Spleen (tissue), 11 donors: ENCODE data around the gene KIF6. TPM values are rescaled to one million over a fixed set of nuclear protein-coding genes. Genes with fewer than 3 reads are reported as not detected.

ENCODE experiments used
- DNase-seq: peaks from one replicate; pipeline ENCODE4 v3.0.0-alpha.2; 2020
- H3K27ac ChIP-seq, 8 donors: fragments of 200-600 bp; sonication (generic) in 7 of 8; 1 replicate in 4 of 8; 2 replicates in 4 of 8; pipeline versions ENCODE4 v1.5.0 to v1.8.0; 2016 to 2021; ENCODE audit warnings: inconsistent platforms in 4 of 8, mild to moderate bottlenecking in 4 of 8, moderate library complexity in 1 of 8
- H3K27me3 ChIP-seq, 7 donors: fragments of 200-600 bp; sonication (generic) in 6 of 7; replicated peaks in 1 of 7; 1 replicate in 4 of 7; 2 replicates in 3 of 7; pipeline versions ENCODE4 v1.5.0 to v1.8.0; 2016 to 2021; ENCODE audit warnings: inconsistent platforms in 3 of 7, mild to moderate bottlenecking in 1 of 7
- H3K36me3 ChIP-seq, 6 donors: fragments of 200-600 bp; sonication (generic) in 5 of 6; 1 replicate in 4 of 6; 2 replicates in 2 of 6; pipeline versions ENCODE4 v1.5.0 to v1.8.0; 2016 to 2021; ENCODE audit warnings: inconsistent platforms in 2 of 6
- H3K4me1 ChIP-seq, 6 donors: fragments of 200-600 bp; sonication (generic) in 5 of 6; 1 replicate in 3 of 6; 2 replicates in 3 of 6; pipeline versions ENCODE4 v1.5.0 to v1.8.0; 2016 to 2021; ENCODE audit warnings: inconsistent platforms in 3 of 6
- H3K4me3 ChIP-seq, 8 donors: fragments of 200-600 bp; sonication (generic) in 7 of 8; 1 replicate in 4 of 8; 2 replicates in 4 of 8; pipeline versions ENCODE4 v1.5.0 to v1.8.0; 2016 to 2021; ENCODE audit warnings: inconsistent platforms in 4 of 8, mild to moderate bottlenecking in 4 of 8, moderate library complexity in 2 of 8
- H3K9me3 ChIP-seq, 8 donors: fragments of 200-600 bp; sonication (generic) in 7 of 8; 1 replicate in 4 of 8; 2 replicates in 4 of 8; pipeline versions ENCODE4 v1.5.0 to v1.8.0; 2016 to 2021; ENCODE audit warnings: inconsistent platforms in 4 of 8
- POLR2A ChIP-seq, 3 donors: fragments of 450-650 bp; IDR thresholded peaks; one replicate each; pipeline ENCODE4 v1.5.1; 2017; ENCODE audit warnings: antibody characterized with exemption in 3 of 3, mild to moderate bottlenecking in 1 of 3
- POLR2AphosphoS5 ChIP-seq, 3 donors: sonication (generic); formaldehyde crosslinking; IDR thresholded peaks; one replicate each; pipeline ENCODE4 v1.5.1; 2017; ENCODE audit warnings: antibody characterized with exemption in 3 of 3
- WGBS, 5 donors: extraction: QIAGEN DNeasy Blood & Tissue Kit in 3 of 5; methylation state at CpG; one replicate each; pipeline versions ENCODE4 v1.1.5 to v1.1.7; 2013 to 2018; 5-methylcytosine and 5-hydroxymethylcytosine counted together
- intact Hi-C: fragments of 100-400 bp; cut with DNase I; formaldehyde crosslinking; loops from one replicate; pipeline ENCODE4 v1.15.0; 2023; ENCODE audit warnings: low total_unique reads
- polyA plus RNA-seq, 3 donors: library from polyadenylated mRNA; stranded (reverse); fragments of 200-250 nt; gene quantifications; one replicate each; pipeline ENCODE4 v1.2.1, GENCODE V29; 2013
- total RNA-seq, 7 donors: library from RNA; depleted of rRNA in 3 of 7; stranded (reverse); fragments of >200 nt in 3 of 7; fragmentation: NEBNext Ultra II Directional in 4 of 7; extraction: Animal tissue kit (Norgen Biotek cat#: 25700) in 4 of 7; gene quantifications; one replicate each; pipeline versions ENCODE4 v1.1.0 to v1.2.1, GENCODE V29; 2016 to 2021
- TF ChIP-seq, protein P1 (sequence below), 11 experiments: fragments of 200-600 bp in 7 of 11; fragments of 450-650 bp in 4 of 11; sonication (generic) in 4 of 11; IDR thresholded peaks in 8 of 11; conservative IDR thresholded peaks in 3 of 11; 1 replicate in 7 of 11; 2 replicates in 4 of 11; pipeline versions ENCODE4 v1.4.0 to v1.8.0; 2016 to 2021; ENCODE audit warnings: antibody characterized with exemption in 11 of 11, inconsistent platforms in 4 of 11, mild to moderate bottlenecking in 1 of 11
- donor health status: healthy with polysubstance abuse.
- donor health status: DM: no; HTN: no; CAD: no; lungs with moderate emphysema.
- donor health status: DM: no; HTN: no; CAD: no.
- donor health status: Bipolar disorder and iron deficiency.
- donor health status: healthy.
- donor health status: DM: no; HTN: no; CAD: no.
- donor health status: DM: yes; HTN: yes; CAD: no.

The KIF6 gene
- total and polyA plus RNA-seq, 10 donors, result 0.10 to 0.75 (median 0.24) TPM; not detected in 3

DNA sequence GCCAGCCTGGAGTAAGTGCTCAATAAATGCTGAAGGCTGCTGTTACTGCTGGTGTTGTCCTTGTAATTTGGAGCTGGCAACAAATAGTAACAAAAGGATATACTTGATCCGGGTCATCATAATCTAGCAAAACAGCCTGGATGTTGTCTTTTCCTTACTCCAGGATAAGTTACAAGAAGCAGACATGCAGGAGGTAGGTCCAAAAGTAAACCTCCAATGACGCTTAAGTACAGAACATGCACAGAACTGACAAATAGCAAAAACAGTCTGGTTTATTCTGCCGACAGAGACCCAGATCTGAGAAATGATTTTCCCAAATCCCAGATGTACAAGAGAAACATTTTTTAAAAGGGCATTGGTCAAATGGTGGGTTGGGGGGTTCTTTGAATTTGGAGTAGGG, 309.7 kb downstream of the KIF6 start:
- Histone ChIP-seq H3K27ac (no peak overlapping the region), H3K36me3 (no peaks in the 10 kb centered on the region), H3K27me3 (no peaks in the 10 kb centered on the region), H3K4me3 (no peak overlapping the region), H3K9me3 (no peaks in the 10 kb centered on the region), H3K4me1 (no peaks in the 10 kb centered on the region)
- TF ChIP-seq POLR2A (IDR thresholded peaks at IDR 0.05) (no peak), POLR2AphosphoS5 (IDR thresholded peaks at IDR 0.05) (no peak)
- TF ChIP-seq, protein P1, sequence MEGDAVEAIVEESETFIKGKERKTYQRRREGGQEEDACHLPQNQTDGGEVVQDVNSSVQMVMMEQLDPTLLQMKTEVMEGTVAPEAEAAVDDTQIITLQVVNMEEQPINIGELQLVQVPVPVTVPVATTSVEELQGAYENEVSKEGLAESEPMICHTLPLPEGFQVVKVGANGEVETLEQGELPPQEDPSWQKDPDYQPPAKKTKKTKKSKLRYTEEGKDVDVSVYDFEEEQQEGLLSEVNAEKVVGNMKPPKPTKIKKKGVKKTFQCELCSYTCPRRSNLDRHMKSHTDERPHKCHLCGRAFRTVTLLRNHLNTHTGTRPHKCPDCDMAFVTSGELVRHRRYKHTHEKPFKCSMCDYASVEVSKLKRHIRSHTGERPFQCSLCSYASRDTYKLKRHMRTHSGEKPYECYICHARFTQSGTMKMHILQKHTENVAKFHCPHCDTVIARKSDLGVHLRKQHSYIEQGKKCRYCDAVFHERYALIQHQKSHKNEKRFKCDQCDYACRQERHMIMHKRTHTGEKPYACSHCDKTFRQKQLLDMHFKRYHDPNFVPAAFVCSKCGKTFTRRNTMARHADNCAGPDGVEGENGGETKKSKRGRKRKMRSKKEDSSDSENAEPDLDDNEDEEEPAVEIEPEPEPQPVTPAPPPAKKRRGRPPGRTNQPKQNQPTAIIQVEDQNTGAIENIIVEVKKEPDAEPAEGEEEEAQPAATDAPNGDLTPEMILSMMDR (IDR thresholded peaks at IDR 0.05 in 8 of 11, conservative IDR thresholded peaks at IDR 0.05 in 3 of 11), result no peak
- intact Hi-C loops, result no loop called here
- no peak for DNase-seq
- 87 to 92% (median 90%) methylated on average over 3 of the region's 3 CpGs for WGBS, 5 donors

DNA sequence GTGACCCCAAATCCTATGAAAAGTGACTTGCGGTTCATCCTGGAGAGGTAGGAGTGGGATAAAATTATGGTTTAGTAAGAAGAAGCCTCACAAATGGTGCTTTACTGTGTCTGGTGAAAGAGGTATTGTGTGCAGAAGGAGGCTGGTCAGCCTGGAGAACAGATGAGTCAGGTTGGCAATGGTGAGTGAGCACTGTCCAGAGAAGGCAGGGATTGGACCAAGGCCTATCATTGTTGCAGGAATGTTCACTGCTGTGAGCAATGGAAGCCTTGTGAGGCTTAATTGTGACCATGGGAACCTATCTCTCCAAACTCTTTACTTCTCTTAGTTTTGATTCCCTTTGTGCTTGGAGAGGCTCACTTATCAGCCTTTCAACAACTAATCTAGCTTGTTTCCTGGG, 313.7 kb downstream of the KIF6 start:
- H3K27ac ChIP-seq, result no peak overlapping the region
- no peaks in the 10 kb centered on the region for H3K4me1 ChIP-seq
- TF ChIP-seq POLR2A (IDR thresholded peaks at IDR 0.05) (no peak), POLR2AphosphoS5 (IDR thresholded peaks at IDR 0.05) (no peak)
- TF ChIP-seq, protein P1 (IDR thresholded peaks at IDR 0.05 in 8 of 11, conservative IDR thresholded peaks at IDR 0.05 in 3 of 11), result no peak
- no peaks in the 10 kb centered on the region for H3K27me3 ChIP-seq
- H3K36me3 ChIP-seq, result no peaks in the 10 kb centered on the region
- intact Hi-C loops, result no loop called here
- no peak for DNase-seq
- H3K4me3 ChIP-seq, result no peak overlapping the region
- no peaks in the 10 kb centered on the region for H3K9me3 ChIP-seq
- WGBS, 5 donors, result 95 to 100% (median 97%) methylated on average over 1 of the region's 1 CpG

DNA sequence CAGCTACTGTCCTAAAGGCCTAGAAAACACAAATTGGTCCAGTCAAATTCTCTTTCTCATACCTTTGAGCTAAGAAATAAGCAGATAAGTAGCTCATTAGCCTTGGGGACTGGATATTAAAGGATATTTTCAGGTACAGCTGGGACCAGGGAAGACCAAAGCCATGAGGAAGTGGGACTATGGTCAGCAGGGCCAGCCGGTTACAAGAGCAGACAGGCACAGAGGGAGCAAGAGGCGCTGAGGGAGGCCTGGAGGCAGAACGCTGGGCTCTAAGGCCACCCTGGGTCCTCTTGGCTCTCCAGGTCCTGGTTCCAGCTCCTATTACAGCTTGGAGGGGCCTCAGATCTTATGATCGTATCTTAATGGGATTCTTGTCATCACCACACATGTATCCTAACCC, 314.2 kb downstream of the KIF6 start:
- DNase-seq, result no peak
- Histone ChIP-seq H3K27me3 (no peaks in the 10 kb centered on the region), H3K9me3 (no peaks in the 10 kb centered on the region), H3K4me1 (no peaks in the 10 kb centered on the region), H3K4me3 (no peak overlapping the region), H3K36me3 (no peaks in the 10 kb centered on the region), H3K27ac (no peak overlapping the region)
- TF ChIP-seq, protein P1 (IDR thresholded peaks at IDR 0.05 in 8 of 11, conservative IDR thresholded peaks at IDR 0.05 in 3 of 11), result no peak
- TF ChIP-seq POLR2A (IDR thresholded peaks at IDR 0.05), result no peak
- TF ChIP-seq POLR2AphosphoS5 (IDR thresholded peaks at IDR 0.05), result no peak
- intact Hi-C loops, result no loop called here
- WGBS, 5 donors, result 85 to 92% (median 88%) methylated on average over 4 of the region's 4 CpGs

DNA sequence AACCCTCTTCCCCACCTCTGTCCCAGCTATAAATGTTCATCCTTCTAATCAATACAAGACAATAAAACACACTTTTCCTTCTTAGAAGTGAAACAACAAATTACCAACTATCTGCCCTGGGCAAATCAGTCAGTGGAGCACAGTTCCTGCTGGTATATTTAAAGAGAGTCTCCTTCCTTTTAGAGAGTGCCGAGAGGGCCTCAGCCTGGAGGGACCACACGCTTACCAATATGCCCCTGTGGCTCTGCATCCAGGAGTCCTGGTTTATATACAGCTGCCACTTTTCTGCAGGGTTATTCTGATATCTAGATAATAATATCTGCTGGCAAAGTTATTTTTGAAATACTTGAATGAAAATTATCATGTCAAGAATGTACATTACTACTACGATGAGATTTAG, 315.3 kb downstream of the KIF6 start:
- WGBS, 5 donors, result 68 to 87% (median 86%) methylated on average over 3 of the region's 3 CpGs

More for the DNA sequence above, 315.3 kb downstream of the KIF6 start:
- H3K4me3 ChIP-seq, result no peak overlapping the region
- intact Hi-C loops, result no loop called here
- no peaks in the 10 kb centered on the region for H3K27me3 ChIP-seq
- TF ChIP-seq POLR2A (IDR thresholded peaks at IDR 0.05) (no peak), POLR2AphosphoS5 (IDR thresholded peaks at IDR 0.05) (no peak)
- TF ChIP-seq, protein P1 (IDR thresholded peaks at IDR 0.05 in 8 of 11, conservative IDR thresholded peaks at IDR 0.05 in 3 of 11), result no peak
- H3K9me3 ChIP-seq, result no peaks in the 10 kb centered on the region
- H3K36me3 ChIP-seq, result no peaks in the 10 kb centered on the region
- no peak for DNase-seq
- no peak overlapping the region for H3K27ac ChIP-seq
- H3K4me1 ChIP-seq, result no peaks in the 10 kb centered on the region
